Osteoblast (primary cell): Measurements from ENCODE around the gene HLTF. TPM values are rescaled to one million over a fixed set of nuclear protein-coding genes. Genes with fewer than 3 reads are reported as not detected.

Experiments
- DNase-seq: peaks from one replicate; pipeline ENCODE4 v3.0.0; 2011; ENCODE audit warnings: low spot score, mixed read lengths; ENCODE audit not compliant: insufficient read length; ENCODE audit errors: missing footprints
- H2AFZ ChIP-seq: 2 replicates; pipeline ENCODE4 v1.6.0; 2011; ENCODE audit warnings: mild to moderate bottlenecking, low read length
- H3K27ac ChIP-seq: 2 replicates; pipeline ENCODE4 v1.5.1; 2011; ENCODE audit warnings: mild to moderate bottlenecking, low read depth, low read length, moderate library complexity
- H3K27me3 ChIP-seq: 2 replicates; pipeline ENCODE4 v1.6.0; 2012; ENCODE audit warnings: mild to moderate bottlenecking, control low read depth, inconsistent platforms, low read length, moderate library complexity; ENCODE audit not compliant: insufficient read depth
- H3K36me3 ChIP-seq: 2 replicates; pipeline ENCODE4 v1.5.1; 2011; ENCODE audit warnings: mild to moderate bottlenecking, low read length, control low read depth, moderate library complexity; ENCODE audit not compliant: insufficient read depth
- H3K4me1 ChIP-seq: 2 replicates; pipeline ENCODE4 v1.5.1; 2011; ENCODE audit warnings: mild to moderate bottlenecking, low read length, control low read depth, moderate library complexity; ENCODE audit not compliant: insufficient read depth
- H3K4me2 ChIP-seq: 2 replicates; pipeline ENCODE4 v1.6.0; 2011; ENCODE audit warnings: mild to moderate bottlenecking, low read length; ENCODE audit not compliant: insufficient read depth
- H3K4me3 ChIP-seq: fragments of 200-600 bp; sonication (generic); 3 replicates; pipeline ENCODE4 v1.5.1; 2012; ENCODE audit warnings: mild to moderate bottlenecking, low read length, inconsistent platforms; ENCODE audit not compliant: insufficient read depth
- H3K79me2 ChIP-seq: 2 replicates; pipeline ENCODE4 v1.6.0; 2012; ENCODE audit warnings: mild to moderate bottlenecking, low read length, control low read depth, inconsistent platforms; ENCODE audit not compliant: insufficient read depth
- H3K9me3 ChIP-seq: 2 replicates; pipeline ENCODE4 v1.5.1; 2011; ENCODE audit warnings: low read depth, low read length, control low read depth
- H4K20me1 ChIP-seq: 2 replicates; pipeline ENCODE4 v1.6.0; 2012; ENCODE audit warnings: mild to moderate bottlenecking, low read length, control low read depth; ENCODE audit not compliant: insufficient read depth
- total RNA-seq: library from RNA; depleted of rRNA; stranded (reverse); fragments of >200 nt; gene quantifications from 2 replicates; pipeline ENCODE4 v1.2.3, GENCODE V29; 2012
- TF ChIP-seq, protein P1 (sequence below): IDR thresholded peaks from 2 replicates; pipeline ENCODE4 v1.5.1; 2011; ENCODE audit warnings: mild to moderate bottlenecking, low read depth, low read length, moderate library complexity; ENCODE audit errors: extremely low read depth

HLTF gene
- total RNA-seq, 1 donor, result 42.0 TPM

GRCh38 chr3:149095487-149095886, 9.2 kb upstream of the HLTF start:
- H3K79me2 ChIP-seq, result no peaks in the 10 kb centered on the region
- H4K20me1 ChIP-seq, result no peaks in the 10 kb centered on the region
- no peak for DNase-seq
- TF ChIP-seq, protein P1, sequence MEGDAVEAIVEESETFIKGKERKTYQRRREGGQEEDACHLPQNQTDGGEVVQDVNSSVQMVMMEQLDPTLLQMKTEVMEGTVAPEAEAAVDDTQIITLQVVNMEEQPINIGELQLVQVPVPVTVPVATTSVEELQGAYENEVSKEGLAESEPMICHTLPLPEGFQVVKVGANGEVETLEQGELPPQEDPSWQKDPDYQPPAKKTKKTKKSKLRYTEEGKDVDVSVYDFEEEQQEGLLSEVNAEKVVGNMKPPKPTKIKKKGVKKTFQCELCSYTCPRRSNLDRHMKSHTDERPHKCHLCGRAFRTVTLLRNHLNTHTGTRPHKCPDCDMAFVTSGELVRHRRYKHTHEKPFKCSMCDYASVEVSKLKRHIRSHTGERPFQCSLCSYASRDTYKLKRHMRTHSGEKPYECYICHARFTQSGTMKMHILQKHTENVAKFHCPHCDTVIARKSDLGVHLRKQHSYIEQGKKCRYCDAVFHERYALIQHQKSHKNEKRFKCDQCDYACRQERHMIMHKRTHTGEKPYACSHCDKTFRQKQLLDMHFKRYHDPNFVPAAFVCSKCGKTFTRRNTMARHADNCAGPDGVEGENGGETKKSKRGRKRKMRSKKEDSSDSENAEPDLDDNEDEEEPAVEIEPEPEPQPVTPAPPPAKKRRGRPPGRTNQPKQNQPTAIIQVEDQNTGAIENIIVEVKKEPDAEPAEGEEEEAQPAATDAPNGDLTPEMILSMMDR, result no peak
- H3K9me3 ChIP-seq, result no peaks in the 10 kb centered on the region
- no peak overlapping the region for H3K4me3 ChIP-seq
- no peaks in the 10 kb centered on the region for H3K36me3 ChIP-seq
- H3K27me3 ChIP-seq, result no peaks in the 10 kb centered on the region
- no peak overlapping the region for H3K27ac ChIP-seq
- no peaks in the 10 kb centered on the region for H3K4me1 ChIP-seq
- no peak overlapping the region for H3K4me2 ChIP-seq
- H2AFZ ChIP-seq, result no peak overlapping the region

- DNase-seq, result no peak
- Histone ChIP-seq H3K4me2 (no peak overlapping the region), H3K4me3 (no peak overlapping the region), H3K9me3 (no peaks in the 10 kb centered on the region), H3K27me3 (no peaks in the 10 kb centered on the region), H3K27ac (no peak overlapping the region), H3K36me3 (no peaks in the 10 kb centered on the region), H2AFZ (no peak overlapping the region), H3K79me2 (no peaks in the 10 kb centered on the region), H3K4me1 (no peaks in the 10 kb centered on the region), H4K20me1 (no peaks in the 10 kb centered on the region)
- TF ChIP-seq, protein P1, result no peak
These were observed 5.7 kb upstream of the HLTF start for GRCh38 chr3:149091983-149092382.

DNA sequence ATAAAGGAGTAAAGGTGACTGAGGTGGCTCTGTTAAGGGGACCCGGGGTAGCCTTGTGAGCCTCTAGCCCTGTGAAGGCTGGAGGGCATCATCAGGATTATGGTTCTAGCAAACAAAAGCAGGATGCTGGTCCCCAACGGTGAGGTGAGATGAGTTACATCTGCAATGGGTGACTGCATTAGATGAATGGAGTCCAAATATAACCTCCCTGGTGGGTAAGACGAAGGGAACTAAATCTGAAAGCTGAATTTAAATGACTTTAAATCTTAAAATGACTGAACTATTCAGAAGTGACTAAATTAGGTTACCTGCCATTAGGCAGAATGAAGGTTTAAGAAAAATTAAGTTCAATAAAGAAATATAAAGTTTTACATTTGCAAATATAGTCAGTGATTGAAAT, 4.6 kb upstream of the HLTF start:
- DNase-seq, result no peak
- TF ChIP-seq, protein P1, result no peak
- H3K27me3 ChIP-seq, result no peaks in the 10 kb centered on the region
- peak overlapping the region; percentile 7 for H2AFZ ChIP-seq
- H3K4me3 ChIP-seq, result no peak overlapping the region
- H3K36me3 ChIP-seq, result no peaks in the 10 kb centered on the region
- no peak overlapping the region for H3K4me2 ChIP-seq
- H3K9me3 ChIP-seq, result no peaks in the 10 kb centered on the region
- H4K20me1 ChIP-seq, result peaks cover under 1% of the 10 kb centered on the region
- no peaks in the 10 kb centered on the region for H3K4me1 ChIP-seq
- H3K27ac ChIP-seq, result no peak overlapping the region
- H3K79me2 ChIP-seq, result peaks cover 4% of the 10 kb centered on the region

GRCh38 chr3:149090461-149090860, 4.1 kb upstream of the HLTF start:
- H4K20me1 ChIP-seq, result peaks cover 5% of the 10 kb centered on the region
- H3K79me2 ChIP-seq, result peaks cover 9% of the 10 kb centered on the region
- H3K9me3 ChIP-seq, result no peaks in the 10 kb centered on the region
- H3K27me3 ChIP-seq, result no peaks in the 10 kb centered on the region
- TF ChIP-seq, protein P1, result no peak
- H3K36me3 ChIP-seq, result no peaks in the 10 kb centered on the region
- no peak overlapping the region for H3K4me2 ChIP-seq
- H3K4me3 ChIP-seq, result no peak overlapping the region
- peak overlapping the region; percentile 7 for H2AFZ ChIP-seq
- no peak for DNase-seq
- no peak overlapping the region for H3K27ac ChIP-seq
- H3K4me1 ChIP-seq, result peaks cover 4% of the 10 kb centered on the region
